LNCAP (cell line): ENCODE data around the gene SLC7A7.

Experiments used
- TF ChIP-seq, protein P1 (sequence below): fragments of 450-650 bp; IDR thresholded peaks from 2 replicates; pipeline ENCODE4 v1.5.1; 2017; ENCODE audit warnings: mild to moderate bottlenecking

SLC7A7 gene

GRCh38 chr14:22814941-22815713, at the start of gene SLC7A7:
SLC7A7 (minus strand) TSS chr14:22815435; CDS start chr14:22813398, 2,037 bp downstream.
- TF ChIP-seq, protein P1, sequence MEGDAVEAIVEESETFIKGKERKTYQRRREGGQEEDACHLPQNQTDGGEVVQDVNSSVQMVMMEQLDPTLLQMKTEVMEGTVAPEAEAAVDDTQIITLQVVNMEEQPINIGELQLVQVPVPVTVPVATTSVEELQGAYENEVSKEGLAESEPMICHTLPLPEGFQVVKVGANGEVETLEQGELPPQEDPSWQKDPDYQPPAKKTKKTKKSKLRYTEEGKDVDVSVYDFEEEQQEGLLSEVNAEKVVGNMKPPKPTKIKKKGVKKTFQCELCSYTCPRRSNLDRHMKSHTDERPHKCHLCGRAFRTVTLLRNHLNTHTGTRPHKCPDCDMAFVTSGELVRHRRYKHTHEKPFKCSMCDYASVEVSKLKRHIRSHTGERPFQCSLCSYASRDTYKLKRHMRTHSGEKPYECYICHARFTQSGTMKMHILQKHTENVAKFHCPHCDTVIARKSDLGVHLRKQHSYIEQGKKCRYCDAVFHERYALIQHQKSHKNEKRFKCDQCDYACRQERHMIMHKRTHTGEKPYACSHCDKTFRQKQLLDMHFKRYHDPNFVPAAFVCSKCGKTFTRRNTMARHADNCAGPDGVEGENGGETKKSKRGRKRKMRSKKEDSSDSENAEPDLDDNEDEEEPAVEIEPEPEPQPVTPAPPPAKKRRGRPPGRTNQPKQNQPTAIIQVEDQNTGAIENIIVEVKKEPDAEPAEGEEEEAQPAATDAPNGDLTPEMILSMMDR, result no peak

- TF ChIP-seq, protein P1, result no peak
Measured at GRCh38 chr14:22864979-22865378, 49.7 kb upstream of the SLC7A7 start.

DNA sequence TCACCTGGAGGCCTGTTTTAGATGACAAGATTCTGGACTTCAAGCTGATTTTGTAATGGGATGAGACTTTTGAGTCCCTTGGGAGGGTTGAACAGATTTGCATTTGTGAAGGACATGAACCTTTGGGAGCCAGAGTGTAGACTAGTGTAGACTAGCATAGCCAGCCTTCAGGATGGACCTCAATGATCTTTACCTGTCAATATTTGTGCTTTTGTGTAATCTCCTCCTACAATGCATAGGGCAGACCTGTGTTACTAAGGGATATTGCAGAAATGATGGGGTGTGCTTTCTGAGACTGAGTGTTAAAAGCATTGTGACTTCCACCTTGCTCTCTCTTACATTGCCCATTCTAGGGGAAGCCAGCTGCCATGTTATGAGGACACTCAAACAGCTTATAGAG, 46.4 kb upstream of the SLC7A7 start:
- TF ChIP-seq, protein P1, result no peak

DNA sequence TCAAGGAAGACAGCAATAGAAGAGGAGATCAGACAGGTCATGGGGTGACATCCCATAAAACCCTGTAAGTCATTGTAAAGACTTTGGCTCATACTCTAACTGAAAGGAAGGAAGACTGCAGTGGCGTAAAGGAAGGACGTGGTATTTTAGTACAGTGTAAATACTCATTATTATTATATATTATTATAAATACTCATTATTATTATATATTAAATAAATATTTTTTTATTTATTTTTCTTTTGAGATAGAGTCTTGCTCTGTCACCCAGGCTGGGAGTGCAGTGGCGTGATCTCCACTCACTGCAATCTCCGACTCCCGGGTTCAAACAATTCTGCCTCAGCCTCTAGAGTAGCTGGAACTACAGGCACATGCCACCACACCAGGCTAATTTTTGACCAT, 41.2 kb upstream of the SLC7A7 start:
- TF ChIP-seq, protein P1, result no peak

DNA sequence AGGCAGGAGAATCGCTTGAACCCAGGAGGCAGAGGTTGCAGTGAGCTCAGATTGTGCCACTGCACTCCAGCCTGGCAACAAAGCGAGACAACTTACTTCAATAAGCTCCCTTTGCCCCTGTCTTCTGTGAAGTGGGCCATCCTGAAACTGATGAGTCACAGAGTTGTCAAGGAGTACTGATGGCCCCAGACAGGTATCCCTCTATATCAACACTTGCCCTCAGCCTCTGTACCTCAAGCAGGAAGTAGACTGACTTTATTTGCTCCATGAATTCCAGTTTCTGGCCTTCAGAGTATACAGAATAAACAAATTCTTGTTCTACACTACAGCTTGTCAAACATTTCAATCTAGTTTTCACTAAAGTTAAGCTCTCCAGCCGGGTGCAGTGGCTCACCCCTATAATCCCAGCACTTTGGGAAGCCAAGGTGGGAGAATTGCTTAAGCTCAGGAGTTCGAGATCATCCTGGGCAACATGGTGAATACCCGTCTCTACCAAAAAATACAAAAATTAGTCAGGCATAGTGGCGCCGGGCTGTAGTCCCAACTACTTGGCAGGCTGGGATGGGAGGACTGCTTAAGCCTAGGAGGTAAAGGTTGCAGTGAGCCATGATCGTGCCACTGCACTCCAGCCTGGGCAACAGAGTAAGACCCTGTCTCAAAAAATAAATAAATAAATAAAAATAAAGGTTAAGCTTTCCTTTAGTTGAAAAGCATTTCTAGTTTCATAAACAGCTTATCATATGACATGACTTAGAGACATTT, 39.9 kb upstream of the SLC7A7 start:
- TF ChIP-seq, protein P1, result no peak

DNA sequence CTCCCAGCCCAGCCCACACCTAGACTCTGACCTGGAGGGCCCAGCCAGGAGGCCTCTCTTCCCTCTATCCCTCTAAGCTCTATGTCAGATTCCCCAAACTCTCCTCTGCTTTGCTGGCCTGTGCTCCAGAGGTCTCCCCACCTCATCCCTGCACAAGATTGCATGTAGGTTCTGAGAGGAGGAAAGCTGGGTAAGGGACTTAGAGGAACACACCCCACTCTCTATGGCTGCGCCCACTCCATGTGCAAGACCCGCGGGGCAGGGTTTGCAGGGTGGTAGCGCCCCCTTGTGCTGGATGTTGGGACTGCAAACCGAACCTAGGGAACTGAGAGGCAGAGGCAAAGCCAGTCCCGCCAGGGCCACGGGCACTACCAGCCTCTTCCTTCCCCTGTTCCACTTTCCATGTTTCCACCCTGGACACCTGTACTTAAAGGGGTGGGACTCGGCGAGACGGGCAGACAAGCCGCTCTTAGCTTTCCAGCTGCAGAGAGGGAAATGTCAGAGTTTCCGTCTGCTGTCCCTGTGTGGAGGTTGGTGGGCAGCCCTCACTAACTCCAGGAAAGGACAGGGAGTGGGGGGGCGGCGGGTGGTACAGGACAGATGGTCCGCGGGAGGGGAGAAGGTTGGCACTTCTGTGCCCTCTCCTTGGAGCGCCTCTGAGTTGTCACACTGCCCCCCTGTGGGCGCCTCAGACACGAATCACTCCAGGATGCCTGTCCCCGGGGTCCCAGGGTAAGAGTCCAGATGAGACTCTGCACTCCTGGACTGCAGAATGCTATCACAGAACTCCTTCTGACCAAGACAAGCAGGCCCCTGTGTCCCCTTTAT, 37.9 kb upstream of the SLC7A7 start:
- TF ChIP-seq, protein P1, result peak; percentile 95

- TF ChIP-seq, protein P1, result no peak
Measured at GRCh38 chr14:22852599-22852939, 37.3 kb upstream of the SLC7A7 start.
